Mesodermal cell (in vitro differentiated cells): Measurements from ENCODE around the gene TEN1.

Experiments used
- H3K27ac ChIP-seq: 2 replicates; pipeline ENCODE4 v1.7.0; 2013; ENCODE audit warnings: mild to moderate bottlenecking, low read depth, low read length, moderate library complexity; ENCODE audit not compliant: severe bottlenecking
- H3K36me3 ChIP-seq: 2 replicates; pipeline ENCODE4 v1.7.1; 2013; ENCODE audit warnings: mild to moderate bottlenecking, low read length, moderate library complexity; ENCODE audit not compliant: control insufficient read depth, insufficient read depth
- H3K4me1 ChIP-seq: one replicate; pipeline ENCODE4 v1.7.1; 2013; ENCODE audit warnings: mild to moderate bottlenecking, low read length; ENCODE audit not compliant: insufficient read depth, control insufficient read depth, poor library complexity, severe bottlenecking
- H3K4me3 ChIP-seq: 2 replicates; pipeline ENCODE4 v1.7.0; 2013; ENCODE audit warnings: low read length, control low read depth, mild to moderate bottlenecking; ENCODE audit not compliant: insufficient read depth, poor library complexity, severe bottlenecking; ENCODE audit errors: extremely low read depth
- H3K9me3 ChIP-seq: 2 replicates; pipeline ENCODE4 v1.7.1; 2013; ENCODE audit warnings: mild to moderate bottlenecking, low read length, moderate library complexity; ENCODE audit not compliant: control insufficient read depth
- WGBS, 2 experiments: methylation state at CpG; one replicate each; pipeline ENCODE4 v1.1.5; 2013; ENCODE audit warnings: missing lambda C conversion rate in 2 of 2; ENCODE audit not compliant: insufficient coverage in 2 of 2; 5-methylcytosine and 5-hydroxymethylcytosine counted together

Gene TEN1

DNA sequence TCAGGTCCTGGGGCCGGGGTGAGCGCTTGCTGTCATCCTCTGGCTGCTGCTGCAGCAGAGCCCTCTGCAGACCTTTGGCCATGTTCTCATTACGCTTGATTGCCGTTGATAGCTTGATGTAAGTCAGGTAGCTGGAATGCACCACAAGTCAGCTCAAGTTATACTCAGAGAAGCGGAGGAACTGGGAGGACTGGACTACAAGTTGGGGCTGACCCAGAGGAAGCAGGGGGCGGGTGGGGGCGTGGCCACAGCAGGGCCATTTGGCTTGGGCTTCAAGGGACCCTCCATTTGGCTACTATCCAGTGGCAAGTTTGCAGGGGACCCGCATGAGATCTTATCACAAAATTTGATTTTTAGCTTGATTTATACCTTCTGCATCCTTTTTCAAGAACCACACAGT, 67.0 kb downstream of the TEN1 start:
- no peaks in the 10 kb centered on the region for H3K9me3 ChIP-seq
- no peak overlapping the region for H3K27ac ChIP-seq
- WGBS, 2 experiments, result 92 to 98% methylated on average over 7 to 8 of the region's 8 CpGs
- peaks cover 4% of the 10 kb centered on the region for H3K4me1 ChIP-seq
- peaks cover 98% of the 10 kb centered on the region for H3K36me3 ChIP-seq
- no peak overlapping the region for H3K4me3 ChIP-seq

DNA sequence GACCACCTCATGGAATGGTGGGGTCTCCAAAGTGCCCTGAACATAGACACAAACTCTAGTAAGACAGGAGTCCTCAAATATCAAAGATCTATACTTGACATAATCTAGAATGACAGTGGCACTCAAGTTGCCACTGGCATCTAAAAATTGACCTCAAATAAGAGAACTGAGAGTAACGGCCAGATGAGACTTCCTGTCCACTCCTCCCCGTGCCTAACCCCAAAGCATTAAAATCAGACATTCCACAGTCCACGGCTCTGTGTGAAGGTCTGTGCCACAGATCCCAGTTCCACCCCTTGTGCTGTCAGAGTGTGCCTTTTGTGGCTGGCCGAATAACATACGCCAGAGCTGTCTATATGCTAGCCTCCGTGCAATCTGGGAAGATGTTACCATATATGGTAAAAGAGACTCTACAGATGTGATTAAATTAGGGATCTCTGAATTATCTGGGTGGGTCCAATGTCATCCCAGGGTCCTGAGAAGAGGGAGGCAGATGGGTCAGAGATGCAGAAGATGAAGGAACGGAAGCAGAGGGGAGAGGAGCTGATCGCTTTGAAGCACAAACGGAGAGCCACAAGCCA, 69.1 kb downstream of the TEN1 start:
- Histone ChIP-seq H3K4me1 (peaks cover 4% of the 10 kb centered on the region), H3K4me3 (no peak overlapping the region), H3K27ac (no peak overlapping the region), H3K36me3 (peaks cover 95% of the 10 kb centered on the region), H3K9me3 (no peaks in the 10 kb centered on the region)
- 95 to 96% methylated on average over 9 of the region's 9 CpGs for WGBS, 2 experiments

DNA sequence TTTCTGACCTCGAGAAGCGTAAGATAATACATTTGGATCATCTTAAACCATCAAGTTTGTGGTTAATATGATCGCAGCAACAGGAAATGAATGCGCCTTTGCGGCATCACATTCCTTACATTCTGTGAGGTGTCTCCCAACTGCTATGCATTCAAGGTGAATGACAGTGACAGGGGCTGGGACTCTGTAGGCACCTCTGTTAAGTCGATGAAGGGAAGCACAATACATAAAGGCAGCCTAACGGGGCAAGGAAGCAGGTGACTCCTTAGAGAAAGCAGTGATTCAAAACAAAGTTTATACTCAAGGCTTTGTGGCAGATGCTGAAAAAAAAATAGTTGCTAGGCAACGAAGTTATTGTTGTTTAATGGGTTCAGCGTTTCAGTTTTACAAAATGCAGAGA, 69.7 kb downstream of the TEN1 start:
- WGBS, 2 experiments, result 90 to 98% methylated on average over 4 to 8 of the region's 9 CpGs
- Histone ChIP-seq H3K4me1 (peaks cover 6% of the 10 kb centered on the region), H3K4me3 (no peak overlapping the region), H3K9me3 (no peaks in the 10 kb centered on the region), H3K27ac (no peak overlapping the region), H3K36me3 (peaks cover 91% of the 10 kb centered on the region)

DNA sequence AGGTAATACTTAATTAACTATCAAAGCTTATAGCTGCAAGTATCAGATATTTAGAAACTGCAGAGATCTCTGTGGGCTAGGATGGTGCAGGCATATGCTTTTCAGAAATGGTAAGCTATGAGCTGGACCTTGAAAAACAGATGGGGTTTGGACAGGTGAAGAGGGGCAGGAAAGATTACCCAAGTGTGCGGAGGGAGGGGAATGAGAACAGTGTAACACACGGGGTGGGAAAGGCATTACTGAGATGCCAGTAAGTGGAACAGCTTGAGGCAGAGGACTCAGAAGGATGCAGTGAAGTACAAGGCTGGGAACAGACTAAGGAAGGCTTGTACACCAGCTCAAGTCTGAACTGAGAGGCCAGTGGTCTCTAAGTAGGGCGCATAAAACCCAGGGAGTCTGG, 70.2 kb downstream of the TEN1 start:
- peaks cover 85% of the 10 kb centered on the region for H3K36me3 ChIP-seq
- peaks cover 11% of the 10 kb centered on the region for H3K4me1 ChIP-seq
- no peak overlapping the region for H3K4me3 ChIP-seq

DNA sequence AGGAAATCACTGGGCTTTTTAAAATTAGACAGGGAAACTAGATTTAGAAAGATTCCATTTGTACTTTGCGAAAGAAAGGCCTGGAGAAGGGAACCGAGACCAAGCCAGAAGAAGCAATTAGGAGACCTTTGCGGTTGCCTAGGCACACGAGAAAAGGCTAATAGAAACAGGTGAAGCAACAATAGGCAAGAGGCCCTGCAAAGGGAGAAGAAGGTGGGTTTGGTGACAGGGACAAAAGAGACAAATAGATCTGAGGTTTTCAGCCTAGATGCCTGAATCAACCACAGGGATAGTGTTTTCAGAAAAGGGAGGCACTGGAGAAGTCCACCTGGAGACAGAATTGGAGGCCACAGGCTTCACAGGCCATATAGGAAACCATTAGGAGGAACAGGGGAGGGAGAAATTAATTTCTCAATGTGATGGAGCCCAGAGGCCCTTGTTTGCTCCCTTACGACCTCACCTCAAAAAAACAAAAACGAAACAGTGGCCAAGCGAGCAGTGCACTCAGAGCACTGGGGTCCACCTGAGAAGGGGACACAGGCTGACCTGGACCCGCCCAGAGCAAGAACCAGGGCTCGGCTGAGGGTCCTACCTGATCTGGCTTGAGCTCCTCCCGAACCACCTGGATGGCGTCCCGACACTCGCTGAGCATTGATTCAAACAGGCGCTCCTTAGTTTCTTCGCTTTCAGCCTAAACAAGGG, 70.9 kb downstream of the TEN1 start:
- Histone ChIP-seq H3K4me1 (peaks cover 12% of the 10 kb centered on the region), H3K36me3 (peaks cover 85% of the 10 kb centered on the region), H3K9me3 (no peaks in the 10 kb centered on the region), H3K27ac (no peak overlapping the region), H3K4me3 (no peak overlapping the region)
- WGBS, 2 experiments, result 97% methylated on average over 13 to 15 of the region's 15 CpGs

More for the DNA sequence above, 70.2 kb downstream of the TEN1 start:
- H3K27ac ChIP-seq, result no peak overlapping the region
- H3K9me3 ChIP-seq, result no peaks in the 10 kb centered on the region
- WGBS, 2 experiments, result 94 to 96% methylated on average over 2 of the region's 3 CpGs
